K562 (cell line): ENCODE measurements around the gene SYF2. TPM values are rescaled to one million over a fixed set of nuclear protein-coding genes. Genes with fewer than 3 reads are reported as not detected.

Experiments
- ARID1B ChIP-seq: fragments of 450-650 bp; IDR thresholded peaks from 2 replicates; pipeline ENCODE4 v1.6.1; 2016; ENCODE audit warnings: antibody characterized with exemption, mild to moderate bottlenecking, inconsistent platforms
- BCLAF1 ChIP-seq, 2 experiments: fragments of 450-650 bp in 1 of 2; IDR thresholded peaks; 2 replicates each; pipeline ENCODE4 v1.6.1; 2011 to 2017; ENCODE audit warnings: low read depth in 2 of 2, antibody characterized with exemption in 1 of 2, borderline replicate concordance in 1 of 2, low read length in 1 of 2, mild to moderate bottlenecking in 1 of 2, mixed read lengths in 1 of 2; ENCODE audit not compliant: control insufficient read depth in 1 of 2
- KDM1A ChIP-seq, 2 experiments: fragments of 450-650 bp; IDR thresholded peaks; 2 replicates each; pipeline ENCODE4 v1.6.1; 2016; ENCODE audit warnings: mild to moderate bottlenecking in 2 of 2
- KLF10 ChIP-seq: fragments of 250-450 bp; sonication (Bioruptor Pico); IDR thresholded peaks from 2 replicates; pipeline ENCODE4 v1.6.1; 2021; ENCODE audit warnings: matching md5 sums
- MTF1 ChIP-seq: fragments of 250-450 bp; sonication (Bioruptor Pico); IDR thresholded peaks from 2 replicates; pipeline ENCODE4 v1.9.0; 2021; ENCODE audit warnings: moderate library complexity, mild to moderate bottlenecking, inconsistent platforms, borderline replicate concordance
- MXI1 ChIP-seq: IDR thresholded peaks from 2 replicates; pipeline ENCODE4 v1.6.1; 2011; ENCODE audit warnings: low read depth, mild to moderate bottlenecking, improper control_type of control experiment, low read length
- NFATC3 ChIP-seq: fragments of 450-650 bp; IDR thresholded peaks from 2 replicates; pipeline ENCODE4 v1.6.1; 2017; ENCODE audit warnings: mild to moderate bottlenecking
- RHOXF2B ChIP-seq: fragments of 250-450 bp; sonication (Bioruptor Pico); conservative IDR thresholded peaks from 2 replicates; pipeline ENCODE4 v1.5.1; 2021
- SMC3 ChIP-seq: conservative IDR thresholded peaks from 2 replicates; pipeline ENCODE4 v1.6.1; 2011; ENCODE audit warnings: low read depth, low read length, improper control_type of control experiment; ENCODE audit not compliant: insufficient read depth
- TAL1 ChIP-seq: fragments of 450-650 bp; IDR thresholded peaks from 2 replicates; pipeline ENCODE4 v1.6.1; 2016; ENCODE audit warnings: mild to moderate bottlenecking
- ZNF140 ChIP-seq: fragments of 250-450 bp; sonication (Bioruptor Pico); IDR thresholded peaks from 2 replicates; pipeline ENCODE4 v1.8.0; 2021; ENCODE audit warnings: moderate library complexity, mild to moderate bottlenecking, inconsistent platforms
- polyA plus RNA-seq, 8 experiments: library from polyadenylated mRNA; depleted of rRNA in 4 of 8; stranded (reverse) in 5 of 8; unstranded in 3 of 8; fragments of >200 nt; fragmentation: Nextera tagmentation in 2 of 8; fragmentation: Illumina TruSeq in 1 of 8; extraction: Ambion mirVana in 2 of 8; extraction: Trizol in 1 of 8; gene quantifications; 2 replicates each; pipeline versions ENCODE4 v1.2.1 to v1.2.3, GENCODE V29; 2011 to 2014; ENCODE audit warnings: inconsistent platforms in 1 of 8, missing spikeins in 1 of 8
- total RNA-seq, 7 experiments: library from RNA; depleted of rRNA in 6 of 7; stranded (reverse); fragments of >200 nt in 6 of 7; fragmentation: Illumina TruSeq in 2 of 7; extraction: Trizol in 2 of 7; gene quantifications; 2 replicates each; pipeline versions ENCODE4 v1.2.1 to v1.2.3, GENCODE V29; 2011 to 2021; ENCODE audit warnings: low replicate concordance in 1 of 7
- TF ChIP-seq, protein P1 (sequence below): fragments of 250-450 bp; sonication (Bioruptor Pico); IDR thresholded peaks from 2 replicates; pipeline ENCODE4 v1.5.0; 2020; ENCODE audit warnings: mild to moderate bottlenecking, borderline replicate concordance
- TF ChIP-seq, protein P2 (sequence below): IDR thresholded peaks from 3 replicates; pipeline ENCODE4 v1.6.1; 2011; ENCODE audit warnings: borderline replicate concordance, mild to moderate bottlenecking, moderate library complexity; ENCODE audit not compliant: insufficient read length; ENCODE audit errors: extremely low read depth
- TF ChIP-seq, protein P3 (sequence below): fragments of 250-450 bp; sonication (Bioruptor Pico); IDR thresholded peaks from 2 replicates; pipeline ENCODE4 v1.4.0; 2020; ENCODE audit warnings: mild to moderate bottlenecking

The SYF2 gene
- total and polyA plus RNA-seq, 9 of the 15 experiments (the other 6 are each of a cell fraction or from before 2014, with no cell fraction given), result 20.9 to 69.0 (median 43.2) TPM

DNA sequence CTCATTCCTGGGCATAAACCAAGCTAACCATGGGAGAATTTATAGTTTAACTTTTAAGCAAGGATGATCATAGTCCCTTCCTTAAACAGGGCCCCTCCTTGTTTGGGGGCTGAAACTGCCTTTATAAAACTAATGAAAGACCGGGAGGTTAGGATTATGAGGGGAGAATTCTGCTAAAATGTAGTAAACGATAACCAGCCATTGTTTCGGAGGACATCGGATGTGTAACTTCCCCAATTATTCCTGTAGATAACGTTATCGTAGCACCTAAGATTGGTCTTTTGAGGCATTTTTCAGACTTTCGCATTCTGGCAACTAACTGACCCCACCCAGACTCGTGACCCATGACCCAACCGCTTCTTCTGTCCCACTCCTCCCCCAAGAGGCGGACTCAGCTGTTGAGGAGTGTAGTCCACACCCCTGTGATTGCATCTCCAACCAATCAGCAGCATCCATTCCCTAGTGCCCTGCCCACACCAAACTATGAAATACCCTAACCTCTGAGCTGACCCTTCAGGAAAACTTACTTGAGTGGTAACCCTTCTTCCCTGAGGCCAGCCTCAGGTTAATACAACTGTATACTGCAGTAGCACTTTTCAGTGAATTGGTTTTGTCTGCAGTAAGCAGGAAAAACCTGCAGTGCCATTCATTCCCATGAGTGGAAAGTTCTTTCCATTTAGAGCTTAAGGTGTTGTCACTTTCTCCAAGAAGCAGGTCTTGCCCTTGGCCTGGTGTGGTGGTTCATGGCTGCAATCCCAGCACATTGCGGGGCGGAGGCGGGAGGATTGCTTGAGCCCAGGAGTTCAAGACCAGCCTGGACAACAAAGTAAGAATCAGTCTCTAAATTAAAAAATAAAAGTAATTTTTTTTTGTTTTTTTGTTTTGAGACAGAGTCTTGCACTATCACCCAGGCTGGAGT is 823 bp upstream of the SYF2 start (continued):
- TF ChIP-seq, protein P1, sequence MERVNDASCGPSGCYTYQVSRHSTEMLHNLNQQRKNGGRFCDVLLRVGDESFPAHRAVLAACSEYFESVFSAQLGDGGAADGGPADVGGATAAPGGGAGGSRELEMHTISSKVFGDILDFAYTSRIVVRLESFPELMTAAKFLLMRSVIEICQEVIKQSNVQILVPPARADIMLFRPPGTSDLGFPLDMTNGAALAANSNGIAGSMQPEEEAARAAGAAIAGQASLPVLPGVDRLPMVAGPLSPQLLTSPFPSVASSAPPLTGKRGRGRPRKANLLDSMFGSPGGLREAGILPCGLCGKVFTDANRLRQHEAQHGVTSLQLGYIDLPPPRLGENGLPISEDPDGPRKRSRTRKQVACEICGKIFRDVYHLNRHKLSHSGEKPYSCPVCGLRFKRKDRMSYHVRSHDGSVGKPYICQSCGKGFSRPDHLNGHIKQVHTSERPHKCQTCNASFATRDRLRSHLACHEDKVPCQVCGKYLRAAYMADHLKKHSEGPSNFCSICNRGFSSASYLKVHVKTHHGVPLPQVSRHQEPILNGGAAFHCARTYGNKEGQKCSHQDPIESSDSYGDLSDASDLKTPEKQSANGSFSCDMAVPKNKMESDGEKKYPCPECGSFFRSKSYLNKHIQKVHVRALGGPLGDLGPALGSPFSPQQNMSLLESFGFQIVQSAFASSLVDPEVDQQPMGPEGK (CRISPR knock-in tag), result peak; percentile 73; the same call in 1 of the 2 replicates
- TF ChIP-seq, protein P2, sequence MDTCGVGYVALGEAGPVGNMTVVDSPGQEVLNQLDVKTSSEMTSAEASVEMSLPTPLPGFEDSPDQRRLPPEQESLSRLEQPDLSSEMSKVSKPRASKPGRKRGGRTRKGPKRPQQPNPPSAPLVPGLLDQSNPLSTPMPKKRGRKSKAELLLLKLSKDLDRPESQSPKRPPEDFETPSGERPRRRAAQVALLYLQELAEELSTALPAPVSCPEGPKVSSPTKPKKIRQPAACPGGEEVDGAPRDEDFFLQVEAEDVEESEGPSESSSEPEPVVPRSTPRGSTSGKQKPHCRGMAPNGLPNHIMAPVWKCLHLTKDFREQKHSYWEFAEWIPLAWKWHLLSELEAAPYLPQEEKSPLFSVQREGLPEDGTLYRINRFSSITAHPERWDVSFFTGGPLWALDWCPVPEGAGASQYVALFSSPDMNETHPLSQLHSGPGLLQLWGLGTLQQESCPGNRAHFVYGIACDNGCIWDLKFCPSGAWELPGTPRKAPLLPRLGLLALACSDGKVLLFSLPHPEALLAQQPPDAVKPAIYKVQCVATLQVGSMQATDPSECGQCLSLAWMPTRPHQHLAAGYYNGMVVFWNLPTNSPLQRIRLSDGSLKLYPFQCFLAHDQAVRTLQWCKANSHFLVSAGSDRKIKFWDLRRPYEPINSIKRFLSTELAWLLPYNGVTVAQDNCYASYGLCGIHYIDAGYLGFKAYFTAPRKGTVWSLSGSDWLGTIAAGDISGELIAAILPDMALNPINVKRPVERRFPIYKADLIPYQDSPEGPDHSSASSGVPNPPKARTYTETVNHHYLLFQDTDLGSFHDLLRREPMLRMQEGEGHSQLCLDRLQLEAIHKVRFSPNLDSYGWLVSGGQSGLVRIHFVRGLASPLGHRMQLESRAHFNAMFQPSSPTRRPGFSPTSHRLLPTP, result no peak
- TF ChIP-seq RHOXF2B (CRISPR knock-in tag) (peak; percentile 57; the same call in 1 of the 2 replicates), ZNF140 (CRISPR knock-in tag) (no peak), KDM1A (IDR thresholded peaks at IDR 0.05) (peak; percentile 30 to 35; a peak in 2 of 4 replicates), NFATC3 (peak; percentile 57), MTF1 (CRISPR knock-in tag) (no peak), BCLAF1 (IDR thresholded peaks at IDR 0.05; ENCODE audit: borderline replicate concordance in 1 of 2, control insufficient read depth in 1 of 2, low read depth in 2 of 2, low read length in 1 of 2) (no peak), SMC3 (no peak), TAL1 (peak; percentile 60), MXI1 (no peak), KLF10 (CRISPR knock-in tag) (0 out of 2 replicates have a peak, but pooled peaks have one; percentile 68), ARID1B (peak; percentile 85)
- TF ChIP-seq, protein P3, sequence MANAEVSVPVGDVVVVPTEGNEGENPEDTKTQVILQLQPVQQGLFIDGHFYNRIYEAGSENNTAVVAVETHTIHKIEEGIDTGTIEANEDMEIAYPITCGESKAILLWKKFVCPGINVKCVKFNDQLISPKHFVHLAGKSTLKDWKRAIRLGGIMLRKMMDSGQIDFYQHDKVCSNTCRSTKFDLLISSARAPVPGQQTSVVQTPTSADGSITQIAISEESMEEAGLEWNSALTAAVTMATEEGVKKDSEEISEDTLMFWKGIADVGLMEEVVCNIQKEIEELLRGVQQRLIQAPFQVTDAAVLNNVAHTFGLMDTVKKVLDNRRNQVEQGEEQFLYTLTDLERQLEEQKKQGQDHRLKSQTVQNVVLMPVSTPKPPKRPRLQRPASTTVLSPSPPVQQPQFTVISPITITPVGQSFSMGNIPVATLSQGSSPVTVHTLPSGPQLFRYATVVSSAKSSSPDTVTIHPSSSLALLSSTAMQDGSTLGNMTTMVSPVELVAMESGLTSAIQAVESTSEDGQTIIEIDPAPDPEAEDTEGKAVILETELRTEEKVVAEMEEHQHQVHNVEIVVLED (CRISPR knock-in tag), result no peak
